22Rv1 (cell line): ENCODE results near the gene SRC.

Experiments used
- CTCF ChIP-seq: fragments of 450-650 bp; IDR thresholded peaks from 2 replicates; pipeline ENCODE4 v1.5.1; 2017; ENCODE audit warnings: mild to moderate bottlenecking
- ZFX ChIP-seq: fragments of 450-650 bp; IDR thresholded peaks from 2 replicates; pipeline ENCODE4 v1.6.1; 2017; ENCODE audit warnings: antibody characterized with exemption, borderline replicate concordance

DNA sequence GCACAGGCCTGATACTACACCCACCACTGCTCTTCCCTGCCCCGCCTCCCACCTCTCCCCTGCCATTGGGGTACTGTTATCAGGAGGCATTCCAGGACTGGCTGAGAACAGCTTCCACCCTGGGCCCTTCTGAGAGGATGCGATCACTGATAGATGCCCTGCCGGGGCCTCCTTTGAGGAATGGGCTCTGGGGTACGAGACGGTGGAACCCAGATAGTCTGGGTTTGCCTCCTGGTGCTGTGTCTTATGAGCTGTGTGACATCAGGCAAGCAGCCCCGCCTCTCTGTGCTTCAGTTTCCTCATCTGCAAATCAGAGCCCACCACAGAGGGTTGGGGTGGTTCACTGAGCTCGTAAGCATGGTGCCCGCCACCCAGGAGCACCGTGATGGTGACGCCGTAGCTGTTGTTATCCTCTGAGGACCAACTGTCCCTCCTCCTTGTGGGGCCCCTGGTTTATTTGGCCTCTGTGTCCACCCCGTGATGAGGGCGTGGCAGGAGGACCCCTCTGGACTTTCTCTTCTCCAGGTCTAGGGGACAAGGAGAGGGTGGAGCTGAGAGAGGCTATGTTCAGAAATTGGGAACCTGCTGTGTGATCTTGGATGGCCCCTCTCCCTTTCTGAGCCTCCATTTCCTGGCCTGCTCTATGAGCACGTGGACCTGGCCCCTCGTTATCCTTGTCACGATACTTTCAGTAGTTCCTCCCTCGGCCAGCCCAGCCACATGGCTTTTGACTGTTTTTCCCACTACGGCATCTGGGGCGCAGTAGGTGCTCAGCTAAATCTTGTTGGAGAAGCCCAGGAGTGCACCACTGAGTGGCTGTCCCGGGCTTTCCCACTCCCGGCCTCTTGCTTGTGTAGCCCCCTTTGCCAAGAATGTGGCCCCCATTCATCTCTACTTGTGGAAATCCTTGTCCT lies 18.3 kb downstream of the SRC start:
- TF ChIP-seq CTCF (no peak), ZFX (no peak)
